ENCODE measurements around the gene RPN2. TPM values are rescaled to one million over a fixed set of nuclear protein-coding genes. Genes with fewer than 3 reads are reported as not detected.

RPN2 gene
- total RNA-seq, 1 experiment from 2014 or later: 234 TPM

- no peak overlapping the region for H3K23ac ChIP-seq (ENCODE audit: insufficient read length, low read depth, low read length)
- H4K5ac ChIP-seq (ENCODE audit: insufficient read length, low read depth, low read length): no peak overlapping the region
- H2BK12ac ChIP-seq (ENCODE audit: insufficient read length, low read depth, low read length): no peak overlapping the region
- peaks cover 44 to 77% (median 69%) of the 10 kb centered on the region in 3 experiments for H3K36me3 Mint-ChIP-seq (ENCODE audit: insufficient read depth in 1 of 3, low read depth in 3 of 3)
- no peak overlapping the region for H2AFZ ChIP-seq (ENCODE audit: low read length)
- H2BK20ac ChIP-seq (ENCODE audit: low read depth, low read length, poor library complexity, severe bottlenecking): no peak overlapping the region
- H3K9me3 ChIP-seq (ENCODE audit: control insufficient read depth, low read depth, low read length): no peaks in the 10 kb centered on the region
- H2BK15ac ChIP-seq (ENCODE audit: low read depth, low read length): no peak overlapping the region
- no peak overlapping the region for H3K27ac ChIP-seq (ENCODE audit: insufficient read length, low read depth, low read length)
- no peaks in the 10 kb centered on the region for H4K20me1 ChIP-seq (ENCODE audit: control insufficient read depth, insufficient read depth, insufficient read length)
- no peak overlapping the region for H3K27ac Mint-ChIP-seq
- no peaks in the 10 kb centered on the region for H3K9me3 Mint-ChIP-seq
- H3K79me1 ChIP-seq (ENCODE audit: insufficient read depth, low read depth, low read length, poor library complexity, severe bottlenecking): peaks cover 16% of the 10 kb centered on the region
- H3K27me3 Mint-ChIP-seq (ENCODE audit: low read depth): no peaks in the 10 kb centered on the region
- H3K18ac ChIP-seq (ENCODE audit: insufficient read length, low read depth, low read length): no peak overlapping the region
- no peak for TF ChIP-seq CTCF (conservative IDR thresholded peaks at IDR 0.05)
- H3K4me3 Mint-ChIP-seq: no peak overlapping the region
- no peak overlapping the region for H4K91ac ChIP-seq (ENCODE audit: insufficient read length, low read depth, low read length)
- peaks cover 14 to 15% of the 10 kb centered on the region in 2 experiments for H3K4me1 Mint-ChIP-seq
- H3T11ph ChIP-seq (ENCODE audit: low read length): no peak overlapping the region
- no peak overlapping the region for H3K9ac ChIP-seq (ENCODE audit: extremely low read depth, insufficient read length, low read length)
- H3K23me2 ChIP-seq (ENCODE audit: insufficient read length, low read depth, low read length, poor library complexity, severe bottlenecking): no peaks in the 10 kb centered on the region
- H2BK5ac ChIP-seq (ENCODE audit: insufficient read length, low read length): no peak overlapping the region
- no peaks in the 10 kb centered on the region for H3K27me3 ChIP-seq (ENCODE audit: insufficient read depth, low read length)
- no peak for DNase-seq
- no peak overlapping the region for H3K56ac ChIP-seq (ENCODE audit: insufficient read length, low read depth, low read length)
- H3K14ac ChIP-seq (ENCODE audit: insufficient read depth, low read length): no peak overlapping the region
- no peak overlapping the region for H3K4me2 ChIP-seq (ENCODE audit: insufficient read depth, insufficient read length, low read length)
- H2AK5ac ChIP-seq (ENCODE audit: insufficient read length, low read length): no peak overlapping the region
- H3K4ac ChIP-seq (ENCODE audit: low read depth, low read length): no peak overlapping the region
- no peak overlapping the region for H4K8ac ChIP-seq (replicated peaks; ENCODE audit: insufficient read length, low read depth, low read length)
- WGBS (ENCODE audit: extremely low coverage, insufficient read length, low lambda C conversion rate): no CpG with 5 or more reads among the region's 7 CpGs
- H2BK120ac ChIP-seq (ENCODE audit: low read depth, low read length, poor library complexity, severe bottlenecking): no peak overlapping the region
- H3K4me1 ChIP-seq (ENCODE audit: insufficient read depth, low read length): no peaks in the 10 kb centered on the region
- H3K79me2 ChIP-seq (ENCODE audit: insufficient read depth, low read length): peaks cover 28% of the 10 kb centered on the region
Observed at GRCh38 chr20:37188787-37189186, 9.7 kb downstream of the RPN2 start.
